Measurements from ENCODE around the gene CDH13.

Gene CDH13

DNA sequence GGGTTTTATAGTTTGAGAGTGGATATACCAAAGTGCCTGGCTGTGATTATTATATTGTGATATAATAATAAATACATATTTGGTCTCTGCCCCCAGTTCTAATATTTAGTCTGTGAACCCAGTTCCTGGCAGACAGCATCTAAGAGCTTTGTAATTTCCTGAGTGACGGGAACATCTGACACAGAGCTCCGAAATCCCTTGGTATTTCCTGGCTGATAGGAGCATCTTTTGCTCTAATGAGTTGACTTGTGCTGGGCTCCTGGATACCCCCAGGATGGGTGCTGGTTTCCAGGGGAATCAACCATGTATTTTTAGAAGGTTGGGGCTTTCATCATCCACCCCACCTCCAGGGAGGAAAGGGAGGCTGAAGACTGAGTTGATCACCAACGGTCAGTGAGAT lies 187.3 kb downstream of the CDH13 start:
- Histone ChIP-seq H3K79me2 (ENCODE audit: control insufficient read depth, low read length) (no peaks in the 10 kb centered on the region), H3K9me2 (replicated peaks; ENCODE audit: control insufficient read depth, low read length) (no peaks in the 10 kb centered on the region), H3K27ac (ENCODE audit: low read depth, low read length) (no peak overlapping the region), H3K4me1 (ENCODE audit: control insufficient read depth, low read length) (no peaks in the 10 kb centered on the region), H3K4me2 (ENCODE audit: low read length) (no peak overlapping the region), H4K20me1 (ENCODE audit: control insufficient read depth, insufficient read depth, low read depth, low read length) (no peaks in the 10 kb centered on the region), H3K4me3 (ENCODE audit: low read length) (no peak overlapping the region), H3K27me3 (ENCODE audit: control insufficient read depth, low read length) (no peaks in the 10 kb centered on the region), H3K9me3 (ENCODE audit: control insufficient read depth, insufficient read depth, low read length) (no peaks in the 10 kb centered on the region), H3K36me3 (ENCODE audit: control insufficient read depth, low read length) (no peaks in the 10 kb centered on the region), H3F3A (ENCODE audit: control insufficient read depth, insufficient read depth) (no peaks in the 10 kb centered on the region)
- TF ChIP-seq, protein P1, sequence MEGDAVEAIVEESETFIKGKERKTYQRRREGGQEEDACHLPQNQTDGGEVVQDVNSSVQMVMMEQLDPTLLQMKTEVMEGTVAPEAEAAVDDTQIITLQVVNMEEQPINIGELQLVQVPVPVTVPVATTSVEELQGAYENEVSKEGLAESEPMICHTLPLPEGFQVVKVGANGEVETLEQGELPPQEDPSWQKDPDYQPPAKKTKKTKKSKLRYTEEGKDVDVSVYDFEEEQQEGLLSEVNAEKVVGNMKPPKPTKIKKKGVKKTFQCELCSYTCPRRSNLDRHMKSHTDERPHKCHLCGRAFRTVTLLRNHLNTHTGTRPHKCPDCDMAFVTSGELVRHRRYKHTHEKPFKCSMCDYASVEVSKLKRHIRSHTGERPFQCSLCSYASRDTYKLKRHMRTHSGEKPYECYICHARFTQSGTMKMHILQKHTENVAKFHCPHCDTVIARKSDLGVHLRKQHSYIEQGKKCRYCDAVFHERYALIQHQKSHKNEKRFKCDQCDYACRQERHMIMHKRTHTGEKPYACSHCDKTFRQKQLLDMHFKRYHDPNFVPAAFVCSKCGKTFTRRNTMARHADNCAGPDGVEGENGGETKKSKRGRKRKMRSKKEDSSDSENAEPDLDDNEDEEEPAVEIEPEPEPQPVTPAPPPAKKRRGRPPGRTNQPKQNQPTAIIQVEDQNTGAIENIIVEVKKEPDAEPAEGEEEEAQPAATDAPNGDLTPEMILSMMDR (IDR thresholded peaks at IDR 0.05; ENCODE audit: low read depth, low read length, poor library complexity, severe bottlenecking) = no peak
- TF ChIP-seq EZH2phosphoT487 (IDR thresholded peaks at IDR 0.05; ENCODE audit: borderline replicate concordance, low read length) = no peak

DNA sequence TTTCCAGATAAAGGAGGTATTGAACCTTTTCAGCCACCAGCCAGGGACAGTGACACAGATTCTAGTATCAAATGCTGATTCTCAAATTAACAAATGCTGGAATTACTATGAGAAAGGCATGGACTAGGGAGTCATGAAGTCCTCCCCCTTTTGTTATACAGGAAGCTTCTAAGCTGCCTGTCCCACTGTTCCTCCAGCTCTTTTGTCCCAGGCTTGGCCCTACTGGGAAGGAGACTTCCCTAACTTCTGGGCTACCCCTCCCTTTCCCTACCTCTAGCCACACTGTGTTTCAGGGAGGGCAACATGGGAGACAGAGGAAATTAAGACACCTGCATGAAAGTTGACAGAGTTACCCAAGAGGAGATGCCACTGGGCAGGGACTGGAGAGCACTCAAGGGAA lies 192.5 kb downstream of the CDH13 start:
- H3K4me1 ChIP-seq (ENCODE audit: control insufficient read depth, low read length) = no peaks in the 10 kb centered on the region
- H3K9me3 ChIP-seq (ENCODE audit: control insufficient read depth, insufficient read depth, low read length) = no peaks in the 10 kb centered on the region
- H3K9me2 ChIP-seq (replicated peaks; ENCODE audit: control insufficient read depth, low read length) = no peaks in the 10 kb centered on the region
- H3K4me2 ChIP-seq (ENCODE audit: low read length) = no peak overlapping the region
- no peaks in the 10 kb centered on the region for H3K79me2 ChIP-seq (ENCODE audit: control insufficient read depth, low read length)
- H3K27ac ChIP-seq (ENCODE audit: low read depth, low read length) = no peak overlapping the region
- no peak for TF ChIP-seq EZH2phosphoT487 (IDR thresholded peaks at IDR 0.05; ENCODE audit: borderline replicate concordance, low read length)
- TF ChIP-seq, protein P1 (IDR thresholded peaks at IDR 0.05; ENCODE audit: low read depth, low read length, poor library complexity, severe bottlenecking) = no peak
- no peaks in the 10 kb centered on the region for H3K36me3 ChIP-seq (ENCODE audit: control insufficient read depth, low read length)
- no peak overlapping the region for H3K4me3 ChIP-seq (ENCODE audit: low read length)
- H3K27me3 ChIP-seq (ENCODE audit: control insufficient read depth, low read length) = no peaks in the 10 kb centered on the region
- H4K20me1 ChIP-seq (ENCODE audit: control insufficient read depth, insufficient read depth, low read depth, low read length) = no peaks in the 10 kb centered on the region
- no peaks in the 10 kb centered on the region for H3F3A ChIP-seq (ENCODE audit: control insufficient read depth, insufficient read depth)

DNA sequence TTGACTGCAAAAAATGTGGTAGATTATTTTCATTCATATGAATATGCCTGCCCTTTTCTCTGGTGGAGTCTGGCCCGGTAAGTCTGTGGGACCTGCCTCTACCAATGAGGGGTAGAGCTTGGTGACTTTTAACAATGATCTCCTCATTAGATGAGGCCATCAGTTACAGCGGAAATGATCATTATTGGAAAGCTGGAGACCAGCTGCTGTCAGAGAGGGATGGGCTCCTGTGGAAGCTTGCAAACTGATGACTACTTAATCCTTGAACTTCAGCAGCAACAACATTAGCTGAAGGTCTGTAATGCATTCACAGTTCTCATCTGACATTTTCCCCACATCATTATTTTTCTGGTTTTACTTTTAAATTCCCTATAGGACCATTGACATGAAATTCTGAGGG lies 194.1 kb downstream of the CDH13 start:
- H3K4me1 ChIP-seq (ENCODE audit: control insufficient read depth, low read length) = no peaks in the 10 kb centered on the region
- no peak overlapping the region for H3K4me3 ChIP-seq (ENCODE audit: low read length)
- H3K36me3 ChIP-seq (ENCODE audit: control insufficient read depth, low read length) = no peaks in the 10 kb centered on the region
- H3F3A ChIP-seq (ENCODE audit: control insufficient read depth, insufficient read depth) = no peaks in the 10 kb centered on the region
- no peaks in the 10 kb centered on the region for H4K20me1 ChIP-seq (ENCODE audit: control insufficient read depth, insufficient read depth, low read depth, low read length)
- no peaks in the 10 kb centered on the region for H3K27me3 ChIP-seq (ENCODE audit: control insufficient read depth, low read length)
- H3K9me2 ChIP-seq (replicated peaks; ENCODE audit: control insufficient read depth, low read length) = no peaks in the 10 kb centered on the region
- no peaks in the 10 kb centered on the region for H3K79me2 ChIP-seq (ENCODE audit: control insufficient read depth, low read length)
- TF ChIP-seq, protein P1 (IDR thresholded peaks at IDR 0.05; ENCODE audit: low read depth, low read length, poor library complexity, severe bottlenecking) = no peak
- TF ChIP-seq EZH2phosphoT487 (IDR thresholded peaks at IDR 0.05; ENCODE audit: borderline replicate concordance, low read length) = no peak
- H3K4me2 ChIP-seq (ENCODE audit: low read length) = no peak overlapping the region
- H3K9me3 ChIP-seq (ENCODE audit: control insufficient read depth, insufficient read depth, low read length) = no peaks in the 10 kb centered on the region
- no peak overlapping the region for H3K27ac ChIP-seq (ENCODE audit: low read depth, low read length)

DNA sequence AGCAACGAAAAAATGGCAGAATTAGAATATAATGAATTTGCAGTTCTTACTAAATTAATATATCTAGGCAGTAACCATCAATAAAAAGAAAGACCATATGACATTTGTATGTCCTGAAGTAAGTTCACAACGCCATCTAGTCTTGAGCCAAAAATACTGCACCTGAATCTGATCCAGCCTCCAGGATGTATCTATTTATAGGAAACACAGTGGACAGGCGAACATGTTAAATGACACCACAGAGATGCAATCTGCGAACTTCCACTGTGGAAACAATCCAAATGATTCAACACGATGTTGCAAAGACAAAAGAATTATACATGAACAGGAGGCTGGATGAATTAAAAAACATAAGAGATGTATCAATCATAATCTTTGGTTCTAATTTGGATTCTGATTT lies 197.6 kb downstream of the CDH13 start:
- no peaks in the 10 kb centered on the region for H3K9me3 ChIP-seq (ENCODE audit: control insufficient read depth, insufficient read depth, low read length)
- no peaks in the 10 kb centered on the region for H3K79me2 ChIP-seq (ENCODE audit: control insufficient read depth, low read length)
- no peaks in the 10 kb centered on the region for H3K36me3 ChIP-seq (ENCODE audit: control insufficient read depth, low read length)
- TF ChIP-seq, protein P1 (IDR thresholded peaks at IDR 0.05; ENCODE audit: low read depth, low read length, poor library complexity, severe bottlenecking) = no peak
- TF ChIP-seq EZH2phosphoT487 (IDR thresholded peaks at IDR 0.05; ENCODE audit: borderline replicate concordance, low read length) = no peak
- H3K4me3 ChIP-seq (ENCODE audit: low read length) = no peak overlapping the region
- no peaks in the 10 kb centered on the region for H3K9me2 ChIP-seq (replicated peaks; ENCODE audit: control insufficient read depth, low read length)
- H3K27ac ChIP-seq (ENCODE audit: low read depth, low read length) = no peak overlapping the region
- H3K4me2 ChIP-seq (ENCODE audit: low read length) = no peak overlapping the region
- H3K4me1 ChIP-seq (ENCODE audit: control insufficient read depth, low read length) = no peaks in the 10 kb centered on the region
- no peaks in the 10 kb centered on the region for H4K20me1 ChIP-seq (ENCODE audit: control insufficient read depth, insufficient read depth, low read depth, low read length)
- no peaks in the 10 kb centered on the region for H3K27me3 ChIP-seq (ENCODE audit: control insufficient read depth, low read length)
- no peaks in the 10 kb centered on the region for H3F3A ChIP-seq (ENCODE audit: control insufficient read depth, insufficient read depth)

Data from DOHH2 (cell line).